ENCODE data around the gene C16orf54. TPM values are rescaled to one million over a fixed set of nuclear protein-coding genes. Genes with fewer than 3 reads are reported as not detected.

The C16orf54 gene
- total and polyA plus RNA-seq, 2 of the 4 experiments (the other 2 are of a cell fraction) = not detected

DNA sequence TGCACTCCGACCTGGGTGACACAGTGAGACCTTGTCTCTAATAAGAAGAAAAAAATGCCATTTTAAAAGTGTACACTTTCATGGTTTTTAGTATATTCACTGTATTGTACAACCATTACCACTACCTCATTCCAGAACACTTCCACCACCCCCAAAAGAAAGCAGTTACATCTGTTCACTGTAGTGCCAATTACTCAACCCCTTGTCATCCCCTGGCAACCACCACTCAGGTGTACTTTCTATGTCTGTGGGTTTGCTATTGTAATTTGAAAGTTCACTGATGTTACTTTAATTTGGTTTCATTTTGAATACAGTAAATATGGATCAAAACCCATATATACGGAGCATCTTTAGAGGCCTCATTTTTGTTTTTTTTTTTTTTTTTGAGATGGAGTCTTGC is 38.4 kb upstream of the C16orf54 start:
- H3K18ac ChIP-seq (ENCODE audit: low read depth, low read length) = no peak overlapping the region
- H3K79me1 ChIP-seq (ENCODE audit: low read depth in 1 of 2, low read length in 2 of 2) = no peaks in the 10 kb centered on the region
- H3K56ac ChIP-seq (ENCODE audit: extremely low read depth, insufficient read depth, low read length) = no peak overlapping the region
- H2BK5ac ChIP-seq (ENCODE audit: low read depth, low read length, poor library complexity, severe bottlenecking) = no peak overlapping the region
- ChIA-PET CTCF (no interaction called here), POLR2A (ENCODE audit: unreplicated experiment) (no interaction called here)
- TF ChIP-seq BHLHE40 (IDR thresholded peaks at IDR 0.05; ENCODE audit: low read depth, low read length) (no peak), RFX5 (IDR thresholded peaks at IDR 0.05; ENCODE audit: low read depth, low read length) (no peak), MXI1 (IDR thresholded peaks at IDR 0.05; ENCODE audit: borderline replicate concordance, low read depth, low read length) (no peak), RAD21 (IDR thresholded peaks at IDR 0.05; ENCODE audit: low read length) (no peak), SMC3 (IDR thresholded peaks at IDR 0.05; ENCODE audit: low read depth, low read length) (no peak), RCOR1 (IDR thresholded peaks at IDR 0.05; ENCODE audit: insufficient replicate concordance, low read length) (no peak), ELK1 (IDR thresholded peaks at IDR 0.05; ENCODE audit: borderline replicate concordance, low read depth, low read length) (no peak), CEBPB (IDR thresholded peaks at IDR 0.05; ENCODE audit: low read depth, low read length) (no peak), NFE2L2 (IDR thresholded peaks at IDR 0.05; ENCODE audit: low read depth, low read length) (no peak), MAZ (IDR thresholded peaks at IDR 0.05; ENCODE audit: borderline replicate concordance, low read depth, low read length) (no peak)
- TF ChIP-seq, protein P1, sequence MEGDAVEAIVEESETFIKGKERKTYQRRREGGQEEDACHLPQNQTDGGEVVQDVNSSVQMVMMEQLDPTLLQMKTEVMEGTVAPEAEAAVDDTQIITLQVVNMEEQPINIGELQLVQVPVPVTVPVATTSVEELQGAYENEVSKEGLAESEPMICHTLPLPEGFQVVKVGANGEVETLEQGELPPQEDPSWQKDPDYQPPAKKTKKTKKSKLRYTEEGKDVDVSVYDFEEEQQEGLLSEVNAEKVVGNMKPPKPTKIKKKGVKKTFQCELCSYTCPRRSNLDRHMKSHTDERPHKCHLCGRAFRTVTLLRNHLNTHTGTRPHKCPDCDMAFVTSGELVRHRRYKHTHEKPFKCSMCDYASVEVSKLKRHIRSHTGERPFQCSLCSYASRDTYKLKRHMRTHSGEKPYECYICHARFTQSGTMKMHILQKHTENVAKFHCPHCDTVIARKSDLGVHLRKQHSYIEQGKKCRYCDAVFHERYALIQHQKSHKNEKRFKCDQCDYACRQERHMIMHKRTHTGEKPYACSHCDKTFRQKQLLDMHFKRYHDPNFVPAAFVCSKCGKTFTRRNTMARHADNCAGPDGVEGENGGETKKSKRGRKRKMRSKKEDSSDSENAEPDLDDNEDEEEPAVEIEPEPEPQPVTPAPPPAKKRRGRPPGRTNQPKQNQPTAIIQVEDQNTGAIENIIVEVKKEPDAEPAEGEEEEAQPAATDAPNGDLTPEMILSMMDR (conservative IDR thresholded peaks at IDR 0.05; ENCODE audit: low read depth, low read length) = no peak
- TF ChIP-seq, protein P2, sequence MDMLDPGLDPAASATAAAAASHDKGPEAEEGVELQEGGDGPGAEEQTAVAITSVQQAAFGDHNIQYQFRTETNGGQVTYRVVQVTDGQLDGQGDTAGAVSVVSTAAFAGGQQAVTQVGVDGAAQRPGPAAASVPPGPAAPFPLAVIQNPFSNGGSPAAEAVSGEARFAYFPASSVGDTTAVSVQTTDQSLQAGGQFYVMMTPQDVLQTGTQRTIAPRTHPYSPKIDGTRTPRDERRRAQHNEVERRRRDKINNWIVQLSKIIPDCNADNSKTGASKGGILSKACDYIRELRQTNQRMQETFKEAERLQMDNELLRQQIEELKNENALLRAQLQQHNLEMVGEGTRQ (IDR thresholded peaks at IDR 0.05; ENCODE audit: low read depth, low read length) = no peak
- H2AK9ac ChIP-seq (replicated peaks; ENCODE audit: low read depth, low read length, poor library complexity) = no peak overlapping the region
- intact Hi-C loops (cut with micrococcal nuclease) = loop anchor here (10.0 kb wide), 1 partner anchor 49 kb away; no protein-coding TSS in a partner anchor
- no peak overlapping the region for H4K91ac ChIP-seq (ENCODE audit: insufficient read depth, low read depth, low read length)
- H3K4ac ChIP-seq (ENCODE audit: low read depth, low read length) = no peak overlapping the region
- no peak overlapping the region for H3K23ac ChIP-seq (ENCODE audit: low read depth, low read length)
- H3K4me3 ChIP-seq (ENCODE audit: insufficient read depth, low read depth, low read length) = no peak overlapping the region
- no peak overlapping the region for H4K8ac ChIP-seq (ENCODE audit: low read depth in 2 of 2, low read length in 2 of 2)
- H3K27me3 ChIP-seq (ENCODE audit: control insufficient read depth, insufficient read depth, low read length) = peaks cover 25% of the 10 kb centered on the region
- H2BK15ac ChIP-seq (ENCODE audit: low read depth, low read length) = no peak overlapping the region
- in situ Hi-C loops (cut with MboI; ENCODE audit: low sequenced_read_pairs) = no loop called here
- dilution Hi-C loops (cut with HindIII; ENCODE audit: low sequenced_read_pairs, unreplicated experiment) = no loop called here
- no peak overlapping the region for H3K14ac ChIP-seq (replicated peaks; ENCODE audit: low read depth, low read length)
- H4K20me1 ChIP-seq (ENCODE audit: insufficient read depth, low read length) = no peaks in the 10 kb centered on the region
- no peak overlapping the region for H3K4me2 ChIP-seq (ENCODE audit: low read depth, low read length)
- DNase-seq = no peak
- no peaks in the 10 kb centered on the region for H3K36me3 ChIP-seq (ENCODE audit: control insufficient read depth, insufficient read depth, low read length)
- H2BK120ac ChIP-seq (ENCODE audit: low read depth, low read length) = no peak overlapping the region
- no peaks in the 10 kb centered on the region for H3K9me1 ChIP-seq (ENCODE audit: insufficient read depth, low read length)
- no peak overlapping the region for H2AFZ ChIP-seq (replicated peaks; ENCODE audit: low read length, poor library complexity)
- WGBS, 2 experiments (ENCODE audit: extremely low coverage in 2 of 2, insufficient read length in 1 of 2) = no CpG with 5 or more reads among the region's 2 CpGs
- H3K9me3 ChIP-seq (ENCODE audit: control insufficient read depth, insufficient read depth, low read length) = no peaks in the 10 kb centered on the region
- no peak overlapping the region for H3K27ac ChIP-seq (ENCODE audit: insufficient read depth, low read length)
- no peak overlapping the region for H2AK5ac ChIP-seq (ENCODE audit: low read depth, low read length)
- ATAC-seq (ENCODE audit: low read depth) = no peak
- H3K4me1 ChIP-seq (ENCODE audit: control insufficient read depth, insufficient read depth, low read length) = 0 out of 2 replicates have a peak, but pooled peaks cover 2% of the 10 kb centered on the region
- no peak overlapping the region for H3K9ac ChIP-seq (ENCODE audit: low read depth, low read length)
- H2BK20ac ChIP-seq (ENCODE audit: low read depth, low read length) = no peak overlapping the region
- BruUV-seq (replicated peaks) = no TSS peak
- H4K5ac ChIP-seq (ENCODE audit: low read depth, low read length) = no peak overlapping the region

All from IMR-90 (cell line).